Hematopoietic multipotent progenitor cell treated with erythropoietin and hydrocortisone succinate and interleukin-3 and kit ligand, for 4 days (in vitro differentiated cells): ENCODE data around the gene SHISA5.
A peak's percentile ranks its signal among the peaks of the same experiment; 100 is the strongest.

Experiments used
- DNase-seq: peaks from one replicate; pipeline ENCODE4 v3.0.0-alpha.2; 2015

SHISA5 gene

GRCh38 chr3:48429317-48429959, 74.5 kb downstream of the SHISA5 start:
- DNase-seq, result peak; percentile 66

DNA sequence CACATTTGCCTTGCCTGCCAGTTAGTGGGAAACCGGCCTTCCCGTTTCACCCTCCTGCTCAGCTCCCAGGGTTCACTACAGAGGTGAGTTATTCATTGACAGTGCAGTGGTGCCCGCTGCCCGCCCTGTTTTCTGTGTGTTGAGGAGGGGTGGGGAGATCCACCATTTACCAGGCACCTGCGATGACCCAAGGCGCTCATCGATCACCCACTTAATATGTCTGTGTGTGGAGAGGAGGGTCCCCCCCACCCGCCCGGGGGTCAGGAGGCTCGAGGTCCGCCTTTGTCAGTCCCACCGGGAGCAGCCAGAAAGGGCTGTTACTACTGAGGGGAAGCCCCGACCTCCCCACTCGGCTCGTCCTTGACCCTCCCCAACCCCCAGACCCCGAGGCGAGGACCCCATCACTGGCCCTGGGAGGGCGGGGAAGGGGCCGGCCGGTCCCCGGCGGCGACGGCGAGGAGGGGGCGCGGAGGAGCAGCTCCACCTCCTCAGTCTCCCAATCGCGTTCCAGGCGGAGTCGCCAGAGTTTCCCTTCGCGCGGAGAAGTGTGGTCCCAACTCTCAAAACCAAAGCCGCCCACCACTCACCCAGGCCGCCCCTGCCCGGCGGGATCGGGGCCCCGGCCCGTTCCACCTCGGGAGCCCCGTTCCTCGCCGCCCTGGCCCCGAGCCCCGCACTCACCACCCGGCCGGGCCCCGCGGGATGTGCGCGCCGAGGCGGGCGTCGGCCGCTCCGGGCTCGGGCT, 75.2 kb downstream of the SHISA5 start:
- peak; percentile 14 for DNase-seq

- DNase-seq, result no peak
Measured at GRCh38 chr3:48428088-48428571, 75.8 kb downstream of the SHISA5 start.

DNA sequence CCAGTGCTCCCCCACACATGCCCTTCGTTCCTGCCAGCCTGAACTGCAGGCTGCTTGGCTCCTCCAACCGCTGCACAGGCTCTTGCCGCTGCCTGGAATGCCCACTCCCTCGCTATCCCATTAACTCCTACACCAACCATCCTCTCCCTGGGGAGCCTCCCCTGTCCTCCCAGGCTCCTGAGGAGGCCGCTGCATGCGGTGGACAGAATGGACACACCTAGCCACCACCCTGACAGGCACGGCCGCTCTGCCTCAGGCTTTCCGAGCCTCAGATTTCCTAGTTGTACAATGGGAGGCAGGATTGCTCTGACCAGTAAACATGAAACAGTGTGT, 76.4 kb downstream of the SHISA5 start:
- no peak for DNase-seq

GRCh38 chr3:48426944-48427629, 76.9 kb downstream of the SHISA5 start:
- DNase-seq, result no peak

GRCh38 chr3:48426401-48426909, 77.5 kb downstream of the SHISA5 start:
- no peak for DNase-seq

- no peak for DNase-seq
Measured at GRCh38 chr3:48425281-48425812, 78.6 kb downstream of the SHISA5 start.

- no peak for DNase-seq
Measured at GRCh38 chr3:48423883-48424695, 79.9 kb downstream of the SHISA5 start.

GRCh38 chr3:48423241-48423882, 80.6 kb downstream of the SHISA5 start:
- no peak for DNase-seq

- no peak for DNase-seq
Measured at GRCh38 chr3:48422681-48423080, 81.3 kb downstream of the SHISA5 start.

DNA sequence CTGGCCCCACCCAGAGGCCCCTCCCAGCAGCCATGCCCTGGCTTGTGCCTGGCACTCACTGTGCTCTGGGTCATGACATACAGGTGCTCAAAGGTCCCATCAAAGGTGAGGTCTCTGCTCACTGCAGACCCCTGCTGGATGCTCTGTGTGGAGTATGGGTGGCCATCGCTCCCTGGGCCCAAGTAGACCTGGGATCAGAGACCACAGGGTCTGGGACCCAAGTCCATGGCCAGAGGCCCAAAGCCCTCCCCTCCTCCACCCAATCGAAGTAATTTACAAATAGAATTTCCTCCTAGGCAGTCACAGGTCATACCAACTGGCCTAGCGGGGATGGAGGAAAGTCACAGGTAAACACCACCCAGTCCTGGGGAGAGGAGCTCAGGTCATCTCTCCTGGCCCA, 81.7 kb downstream of the SHISA5 start:
- DNase-seq, result no peak

- no peak for DNase-seq
Measured at GRCh38 chr3:48420561-48420960, 83.4 kb downstream of the SHISA5 start.

DNA sequence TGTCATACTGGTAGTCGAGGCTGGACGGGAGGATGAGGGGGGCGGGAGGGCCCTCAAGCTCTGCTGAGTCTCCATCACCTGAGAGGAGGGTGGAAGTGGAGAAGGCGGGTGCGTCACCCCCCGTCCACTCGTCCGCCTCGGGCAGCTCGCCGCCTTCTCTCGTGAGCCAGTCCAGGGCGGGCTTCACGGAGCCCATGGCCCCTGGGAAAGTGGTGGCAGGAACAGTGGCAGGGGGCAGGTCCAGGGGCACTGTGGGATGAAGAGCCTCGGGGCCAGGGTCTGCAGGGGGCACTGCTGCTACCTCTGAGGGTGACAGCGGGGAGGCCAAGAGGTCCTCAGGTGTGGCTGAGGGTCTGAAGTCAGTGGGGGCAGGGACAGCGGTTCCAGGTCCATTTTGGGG, 84.4 kb downstream of the SHISA5 start:
- no peak for DNase-seq

- no peak for DNase-seq
Measured at GRCh38 chr3:48419149-48419548, 84.8 kb downstream of the SHISA5 start.

DNA sequence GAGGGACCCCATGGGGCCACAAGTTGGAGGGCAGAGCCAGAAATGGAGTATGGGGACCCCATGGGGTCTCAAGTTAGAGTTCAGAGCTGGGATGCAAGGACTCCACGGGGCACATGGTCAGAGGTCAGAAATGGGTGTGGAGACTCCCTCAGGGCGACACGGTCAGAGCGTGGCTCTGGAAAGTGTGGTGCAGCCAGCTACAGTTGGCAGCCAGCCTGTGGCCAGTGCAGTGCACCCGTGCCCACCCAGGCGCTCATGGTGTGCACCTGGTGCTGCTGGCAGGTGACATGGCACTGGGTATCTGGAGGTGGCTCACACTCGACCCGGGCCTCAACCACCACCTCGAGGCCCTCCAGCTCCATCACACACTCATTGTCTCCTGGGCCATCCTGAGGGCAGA, 85.3 kb downstream of the SHISA5 start:
- no peak for DNase-seq

- DNase-seq, result no peak
Measured at GRCh38 chr3:48418140-48418539, 85.8 kb downstream of the SHISA5 start.
